GM12865 (cell line): Measurements from ENCODE around the gene ABHD14A.

Experiments
- DNase-seq: peaks from one replicate; pipeline ENCODE4 v3.0.0; 2010; ENCODE audit warnings: low read depth
- H3K4me3 ChIP-seq: 2 replicates; pipeline ENCODE4 v1.5.1; 2011; ENCODE audit warnings: mild to moderate bottlenecking, low read depth, low read length, control low read depth
- TF ChIP-seq, protein P1 (sequence below): IDR thresholded peaks from 2 replicates; pipeline ENCODE4 v1.5.1; 2011; ENCODE audit warnings: low read length, control low read depth, low read depth, inconsistent platforms; ENCODE audit not compliant: insufficient read depth; ENCODE audit errors: missing control alignments

Gene ABHD14A

DNA sequence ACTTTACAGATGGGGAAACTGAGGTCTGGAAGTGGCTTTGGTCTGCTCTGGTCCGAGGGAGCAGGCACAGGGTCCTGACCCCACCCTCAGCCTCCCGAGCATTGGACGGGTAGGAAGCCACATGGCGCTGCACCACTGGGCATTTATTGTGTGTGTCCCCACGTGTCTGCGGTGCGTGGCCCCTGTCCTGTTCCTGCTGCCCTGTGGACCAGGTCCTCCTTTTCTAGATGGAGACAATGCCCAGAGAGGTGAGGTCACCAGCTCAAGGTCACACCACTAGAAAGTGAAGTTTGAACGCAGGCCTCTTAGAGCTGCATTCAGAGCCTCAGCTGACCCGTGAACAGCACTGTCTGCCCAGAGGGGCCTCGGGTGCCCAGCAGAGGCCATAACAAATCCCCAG, 54.7 kb downstream of the ABHD14A start:
- TF ChIP-seq, protein P1, sequence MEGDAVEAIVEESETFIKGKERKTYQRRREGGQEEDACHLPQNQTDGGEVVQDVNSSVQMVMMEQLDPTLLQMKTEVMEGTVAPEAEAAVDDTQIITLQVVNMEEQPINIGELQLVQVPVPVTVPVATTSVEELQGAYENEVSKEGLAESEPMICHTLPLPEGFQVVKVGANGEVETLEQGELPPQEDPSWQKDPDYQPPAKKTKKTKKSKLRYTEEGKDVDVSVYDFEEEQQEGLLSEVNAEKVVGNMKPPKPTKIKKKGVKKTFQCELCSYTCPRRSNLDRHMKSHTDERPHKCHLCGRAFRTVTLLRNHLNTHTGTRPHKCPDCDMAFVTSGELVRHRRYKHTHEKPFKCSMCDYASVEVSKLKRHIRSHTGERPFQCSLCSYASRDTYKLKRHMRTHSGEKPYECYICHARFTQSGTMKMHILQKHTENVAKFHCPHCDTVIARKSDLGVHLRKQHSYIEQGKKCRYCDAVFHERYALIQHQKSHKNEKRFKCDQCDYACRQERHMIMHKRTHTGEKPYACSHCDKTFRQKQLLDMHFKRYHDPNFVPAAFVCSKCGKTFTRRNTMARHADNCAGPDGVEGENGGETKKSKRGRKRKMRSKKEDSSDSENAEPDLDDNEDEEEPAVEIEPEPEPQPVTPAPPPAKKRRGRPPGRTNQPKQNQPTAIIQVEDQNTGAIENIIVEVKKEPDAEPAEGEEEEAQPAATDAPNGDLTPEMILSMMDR = no peak
- no peak for DNase-seq
- H3K4me3 ChIP-seq = no peak overlapping the region
